Midbrain (tissue), 1 donor: ENCODE data around the gene SLC28A1.
"Not testable (repeated sequence)": the region's sequence is repeated elsewhere in the genome, so short reads cannot be mapped to it uniquely, and the experiment has no call there.

Experiments used
- DNase-seq: peaks from one replicate; lab custom pipeline; 2025; lab: John Stamatoyannopoulos, UW

SLC28A1 gene, protein sequence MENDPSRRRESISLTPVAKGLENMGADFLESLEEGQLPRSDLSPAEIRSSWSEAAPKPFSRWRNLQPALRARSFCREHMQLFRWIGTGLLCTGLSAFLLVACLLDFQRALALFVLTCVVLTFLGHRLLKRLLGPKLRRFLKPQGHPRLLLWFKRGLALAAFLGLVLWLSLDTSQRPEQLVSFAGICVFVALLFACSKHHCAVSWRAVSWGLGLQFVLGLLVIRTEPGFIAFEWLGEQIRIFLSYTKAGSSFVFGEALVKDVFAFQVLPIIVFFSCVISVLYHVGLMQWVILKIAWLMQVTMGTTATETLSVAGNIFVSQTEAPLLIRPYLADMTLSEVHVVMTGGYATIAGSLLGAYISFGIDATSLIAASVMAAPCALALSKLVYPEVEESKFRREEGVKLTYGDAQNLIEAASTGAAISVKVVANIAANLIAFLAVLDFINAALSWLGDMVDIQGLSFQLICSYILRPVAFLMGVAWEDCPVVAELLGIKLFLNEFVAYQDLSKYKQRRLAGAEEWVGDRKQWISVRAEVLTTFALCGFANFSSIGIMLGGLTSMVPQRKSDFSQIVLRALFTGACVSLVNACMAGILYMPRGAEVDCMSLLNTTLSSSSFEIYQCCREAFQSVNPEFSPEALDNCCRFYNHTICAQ

DNA sequence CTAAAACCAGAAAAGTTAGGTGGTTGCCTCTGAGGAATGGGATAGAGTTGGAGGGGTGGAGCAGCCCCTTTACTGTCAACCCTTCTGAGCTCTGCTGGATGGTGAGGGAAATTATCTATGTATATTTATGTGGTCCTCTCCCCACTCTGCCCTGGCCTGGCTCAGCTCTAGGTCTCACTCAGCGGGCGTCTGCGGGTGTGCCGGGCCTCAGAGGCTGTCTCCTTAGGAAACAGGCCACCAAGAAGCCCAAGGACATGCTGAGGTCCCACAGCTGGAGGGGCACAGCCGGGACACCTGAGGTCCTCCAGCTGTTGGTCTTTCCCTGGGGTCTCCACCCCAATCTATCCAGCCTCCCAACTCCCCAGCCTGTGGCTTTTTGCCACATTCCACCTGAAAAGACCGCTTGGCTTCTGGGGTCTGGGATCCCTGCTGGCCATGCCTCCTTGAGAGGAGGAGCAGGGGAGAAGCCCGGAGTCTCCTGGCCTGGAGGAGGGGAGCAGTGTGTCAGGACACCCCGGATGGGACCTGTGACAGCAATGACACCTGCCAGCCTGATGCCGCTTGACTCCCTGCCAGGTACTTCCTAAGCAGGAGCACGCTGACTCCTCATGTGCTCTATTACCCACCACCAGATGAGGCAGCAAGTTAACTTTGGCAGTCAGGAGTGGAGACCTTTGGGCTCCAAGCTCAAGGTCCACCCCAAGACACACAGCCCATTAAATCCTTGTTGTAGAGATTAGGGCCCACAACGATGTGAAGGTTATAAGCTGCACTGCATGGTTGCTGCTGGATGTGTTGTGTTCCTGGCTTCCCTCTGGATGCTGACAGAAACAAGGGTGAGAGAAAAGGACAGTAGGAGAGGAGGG is at the start of gene SLC28A1:
SLC28A1 (plus strand) TSS at position 747 of the 866 bp plus-strand sequence. CDS start 3,099 bp downstream, outside the sequence.
- no peak for DNase-seq

- no peak for DNase-seq
Observed at GRCh38 chr15:84834969-84835368, 49.5 kb upstream of the SLC28A1 start.

DNA sequence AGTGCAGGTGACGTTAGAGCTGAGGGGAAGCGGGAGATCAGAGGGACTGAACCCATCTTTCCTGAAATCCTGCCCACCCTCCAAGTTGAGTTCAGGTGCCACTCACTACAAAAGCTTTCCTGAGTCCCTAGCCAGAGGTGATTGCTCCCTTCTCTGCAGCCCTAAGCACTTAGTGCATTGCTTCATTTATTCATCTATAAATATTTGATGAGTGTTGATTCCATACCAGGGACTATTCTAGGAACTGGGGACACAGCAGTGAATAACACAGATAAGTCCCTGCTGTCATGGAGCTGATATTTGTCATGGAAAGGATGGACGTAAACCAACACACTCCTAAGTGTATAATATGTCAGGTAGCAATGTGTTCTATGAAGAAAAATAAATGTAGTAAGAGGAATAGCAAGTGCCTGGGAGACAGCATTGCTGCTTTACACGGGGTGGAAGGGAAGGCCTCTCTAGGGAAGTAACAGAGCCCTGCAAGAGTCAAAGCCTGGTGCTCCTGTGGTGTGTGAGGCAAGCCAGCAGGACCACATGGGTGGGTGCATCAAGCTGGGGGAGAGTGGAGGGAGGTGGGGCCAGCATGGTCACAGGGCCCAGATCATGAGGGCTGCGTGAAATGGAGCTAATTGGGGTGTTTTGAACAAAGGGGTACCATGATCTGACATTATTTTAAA is 48.7 kb upstream of the SLC28A1 start:
- DNase-seq, result no peak

DNA sequence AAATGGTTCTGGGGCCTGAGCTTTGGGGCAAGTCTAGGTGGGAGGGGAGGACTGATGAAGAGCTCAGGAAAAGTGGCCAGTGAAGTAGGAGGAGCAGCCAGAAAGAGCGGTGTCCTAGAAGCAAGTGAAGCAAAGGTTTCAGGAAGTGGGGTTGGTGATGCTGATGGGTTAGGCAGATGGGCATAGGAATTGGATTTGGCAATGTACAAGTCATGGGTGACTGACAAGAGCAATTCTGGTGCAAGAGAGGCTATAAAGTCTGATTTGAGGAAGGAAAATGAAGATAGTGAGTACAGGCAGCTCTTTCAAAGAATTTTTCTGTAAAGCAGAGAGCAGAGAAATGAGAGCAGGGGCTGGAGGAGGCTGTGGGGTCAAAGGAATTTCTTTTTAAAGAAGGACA is 47.6 kb upstream of the SLC28A1 start:
- DNase-seq, result no peak

GRCh38 chr15:84839714-84840113 is 44.7 kb upstream of the SLC28A1 start:
- DNase-seq, result no peak

DNA sequence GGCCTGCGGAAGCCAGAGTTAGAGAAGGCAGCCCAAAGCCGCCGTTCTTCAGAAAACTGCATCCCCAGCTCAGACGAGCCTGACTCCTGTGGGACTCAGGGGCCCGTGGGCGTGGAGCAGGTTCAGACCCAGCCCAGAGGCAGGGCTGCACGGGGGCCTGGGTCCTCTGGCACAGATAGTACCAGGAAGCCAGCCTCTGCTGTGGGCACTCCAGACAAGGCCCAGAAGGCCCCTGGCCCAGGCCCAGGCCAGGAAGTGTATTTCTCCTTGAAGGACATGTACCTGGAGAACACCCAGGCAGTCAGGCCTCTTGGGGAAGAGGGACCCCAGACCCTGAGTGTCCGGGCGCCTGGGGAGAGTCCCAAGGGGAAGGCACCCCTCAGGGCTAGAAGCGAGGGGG is 44.2 kb upstream of the SLC28A1 start:
- no peak for DNase-seq

DNA sequence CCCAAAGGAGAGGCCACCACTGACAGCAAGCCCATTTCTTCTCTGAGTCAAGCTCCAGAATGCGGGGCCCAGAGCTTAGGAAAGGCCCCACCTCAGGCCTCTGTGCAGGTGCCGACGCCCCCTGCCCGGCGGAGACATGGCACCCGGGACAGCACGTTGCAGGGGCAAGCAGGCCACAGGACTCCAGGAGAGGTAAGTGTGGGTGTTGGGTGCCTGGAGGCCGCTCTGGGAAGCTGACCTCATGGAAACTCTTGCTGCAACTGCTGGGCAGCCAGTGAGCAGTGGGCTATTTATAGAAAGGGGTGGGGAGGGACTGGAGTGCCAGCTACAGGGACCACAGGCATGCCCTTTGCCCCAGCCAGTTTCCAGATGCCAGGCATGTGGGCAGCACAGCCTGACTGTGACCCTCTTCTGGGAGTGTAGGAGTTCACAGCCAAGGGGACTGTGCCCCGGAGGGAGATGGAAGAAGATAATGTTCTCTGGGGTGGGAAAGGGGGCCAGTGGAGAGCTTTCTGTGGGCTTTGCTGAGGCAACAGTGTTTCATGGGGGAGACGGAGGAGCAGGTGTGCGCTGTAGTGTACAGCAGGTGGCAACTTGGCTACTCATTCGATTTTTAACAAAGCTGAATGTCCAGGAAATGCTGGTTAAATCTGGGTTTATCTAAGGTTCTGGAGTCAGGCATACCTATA is 43.6 kb upstream of the SLC28A1 start:
- no peak for DNase-seq

DNA sequence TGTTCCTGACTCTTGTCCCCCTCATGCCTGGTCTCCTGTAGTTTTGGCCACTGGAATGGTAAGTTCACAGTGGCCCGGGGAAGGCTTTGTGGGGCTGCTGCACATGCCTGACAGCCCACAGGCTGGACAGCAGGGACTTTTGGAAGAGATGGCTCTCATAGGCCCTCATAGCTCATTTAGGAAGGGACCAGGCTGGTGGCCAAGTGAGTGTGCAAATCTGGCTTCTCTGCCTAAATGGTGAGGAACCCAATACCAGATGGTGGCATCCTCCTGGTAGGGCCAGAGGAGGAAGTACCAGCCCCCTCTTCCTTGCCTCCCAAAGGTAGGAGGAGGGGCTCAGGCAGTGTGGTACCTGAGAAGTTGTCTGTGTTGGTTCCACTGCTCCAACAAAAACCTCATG is 41.7 kb upstream of the SLC28A1 start:
- no peak for DNase-seq

GRCh38 chr15:84844964-84845363 is 39.5 kb upstream of the SLC28A1 start:
- no peak for DNase-seq

GRCh38 chr15:84845631-84846030 is 38.8 kb upstream of the SLC28A1 start:
- DNase-seq, result not testable (repeated sequence)

DNA sequence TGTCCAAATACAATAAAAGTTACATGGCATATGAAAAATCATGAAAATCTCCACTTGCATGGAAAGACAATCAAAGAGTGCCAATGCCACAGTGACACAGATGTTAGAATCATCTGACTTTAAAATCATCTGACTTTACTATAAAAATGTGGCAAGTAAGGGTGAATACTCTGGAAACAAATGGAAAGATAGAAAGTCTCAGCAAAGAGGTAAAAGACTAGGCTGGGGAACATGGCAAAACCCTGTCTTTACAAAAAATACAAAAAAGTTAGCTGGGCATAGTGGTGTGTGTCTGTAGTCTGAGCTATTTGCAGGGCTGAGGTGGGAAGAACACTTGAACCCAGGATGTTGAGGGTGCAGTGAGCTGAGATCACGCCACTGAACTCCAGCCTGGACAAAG is 38.2 kb upstream of the SLC28A1 start:
- no peak for DNase-seq

GRCh38 chr15:84847382-84847781 is 37.1 kb upstream of the SLC28A1 start:
- DNase-seq, result no peak

- no peak for DNase-seq
Observed at GRCh38 chr15:84852212-84852611, 32.2 kb upstream of the SLC28A1 start.

GRCh38 chr15:84855136-84855535 is 29.3 kb upstream of the SLC28A1 start:
- DNase-seq, result no peak

DNA sequence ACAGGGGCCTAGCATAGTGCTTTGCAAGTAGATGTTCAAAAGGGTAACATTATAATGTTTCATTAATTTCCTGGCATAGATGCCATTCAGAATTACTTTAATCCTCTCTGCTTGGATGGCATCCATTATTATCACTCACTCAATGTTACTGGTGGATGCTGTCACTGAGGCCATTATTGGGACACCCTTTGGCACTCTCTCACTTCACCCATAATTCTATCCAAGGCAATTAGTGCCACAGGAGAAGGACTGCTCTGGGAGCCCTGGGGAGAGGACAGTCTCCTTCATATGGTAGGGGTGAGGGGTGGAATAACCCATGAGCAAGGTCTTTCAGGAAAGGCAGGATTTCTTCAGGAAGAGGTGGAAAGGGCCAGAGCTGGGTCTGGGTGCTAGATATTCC is 28.7 kb upstream of the SLC28A1 start:
- no peak for DNase-seq

DNA sequence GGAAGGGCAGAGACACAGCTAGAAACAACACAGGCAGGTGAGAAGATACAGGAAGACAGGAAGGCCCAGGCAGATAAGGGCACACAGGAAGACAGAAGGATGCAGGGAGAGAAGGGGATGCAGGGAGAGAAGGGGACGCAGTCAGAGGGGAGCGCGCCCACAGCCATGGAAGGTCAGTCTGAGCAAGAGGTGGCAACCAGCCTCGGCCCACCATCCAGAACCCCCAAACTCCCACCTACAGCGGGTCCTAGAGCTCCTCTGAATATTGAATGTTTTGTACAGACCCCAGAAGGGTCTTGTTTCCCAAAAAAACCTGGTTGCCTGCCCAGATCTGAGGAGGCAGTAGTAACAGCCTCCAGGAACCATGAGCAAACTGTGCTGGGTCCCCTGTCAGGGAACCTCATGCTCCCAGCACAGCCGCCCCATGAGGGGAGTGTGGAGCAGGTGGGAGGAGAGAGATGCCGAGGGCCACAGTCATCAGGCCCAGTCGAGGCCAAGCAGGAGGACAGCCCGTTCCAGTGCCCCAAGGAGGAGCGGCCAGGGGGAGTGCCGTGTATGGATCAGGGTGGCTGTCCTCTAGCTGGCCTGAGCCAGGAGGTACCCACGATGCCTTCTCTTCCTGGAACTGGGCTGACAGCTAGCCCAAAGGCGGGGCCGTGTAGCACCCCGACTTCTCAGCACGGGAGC is 27.6 kb upstream of the SLC28A1 start:
- no peak for DNase-seq

DNA sequence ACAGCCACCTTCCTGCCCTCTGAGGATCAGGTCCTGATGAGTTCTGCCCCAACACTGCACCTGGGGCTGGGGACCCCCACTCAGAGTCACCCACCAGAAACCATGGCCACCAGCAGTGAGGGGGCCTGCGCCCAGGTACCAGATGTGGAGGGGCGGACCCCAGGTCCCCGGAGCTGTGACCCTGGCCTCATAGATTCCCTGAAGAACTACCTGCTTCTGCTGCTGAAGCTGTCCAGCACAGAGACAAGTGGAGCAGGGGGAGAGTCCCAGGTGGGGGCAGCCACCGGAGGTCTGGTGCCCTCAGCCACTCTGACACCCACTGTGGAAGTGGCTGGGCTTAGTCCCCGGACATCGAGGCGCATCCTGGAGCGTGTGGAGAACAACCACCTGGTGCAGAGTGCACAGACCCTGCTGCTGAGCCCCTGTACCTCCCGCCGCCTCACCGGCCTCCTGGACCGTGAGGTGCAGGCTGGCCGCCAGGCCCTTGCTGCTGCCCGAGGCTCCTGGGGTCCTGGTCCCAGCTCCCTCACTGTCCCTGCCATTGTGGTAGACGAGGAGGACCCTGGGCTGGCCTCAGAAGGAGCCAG is 27.0 kb upstream of the SLC28A1 start:
- no peak for DNase-seq

DNA sequence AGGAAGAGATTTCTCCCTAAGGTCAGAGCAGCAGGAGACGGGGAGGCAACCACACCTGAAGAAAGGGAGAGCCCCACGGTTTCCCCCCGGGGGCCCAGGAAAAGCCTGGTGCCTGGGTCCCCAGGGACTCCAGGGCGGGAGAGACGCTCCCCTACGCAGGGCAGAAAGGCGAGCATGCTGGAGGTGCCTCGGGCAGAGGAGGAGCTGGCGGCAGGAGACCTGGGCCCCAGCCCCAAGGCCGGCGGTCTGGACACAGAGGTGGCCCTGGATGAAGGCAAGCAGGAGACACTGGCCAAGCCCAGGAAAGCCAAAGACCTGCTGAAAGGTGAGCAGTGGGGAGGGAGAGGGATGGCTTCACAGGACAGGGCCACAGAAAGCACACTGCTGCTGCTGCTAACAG is 26.2 kb upstream of the SLC28A1 start:
- no peak for DNase-seq

- no peak for DNase-seq
Observed at GRCh38 chr15:84859144-84859543, 25.3 kb upstream of the SLC28A1 start.

- DNase-seq, result no peak
Observed at GRCh38 chr15:84859651-84860050, 24.8 kb upstream of the SLC28A1 start.
